ENCODE data around the gene GNB5. TPM values are rescaled to one million over a fixed set of nuclear protein-coding genes. Genes with fewer than 3 reads are reported as not detected.

Gene GNB5
- polyA plus RNA-seq, 1 donor from 2014 or later: 89.6 TPM

DNA sequence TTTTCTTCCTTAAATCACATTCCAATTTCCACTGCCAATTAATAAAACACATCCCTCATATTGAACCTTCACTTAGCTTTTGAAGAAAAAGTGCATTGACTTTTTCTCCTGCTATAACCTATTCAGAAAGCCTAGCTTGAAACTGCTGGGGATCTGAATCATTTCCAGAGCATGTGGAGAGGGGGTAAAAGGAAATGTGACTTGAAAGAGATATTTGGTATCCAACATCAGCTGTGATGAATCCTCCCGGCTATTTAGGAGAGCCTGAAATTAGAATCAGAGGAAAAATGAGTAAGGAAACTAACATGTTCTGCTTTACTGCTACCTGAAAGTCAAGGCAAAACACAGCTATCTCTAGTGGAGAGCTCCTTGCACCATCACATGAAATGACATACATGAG is 2.6 kb upstream of the GNB5 start:
- Histone ChIP-seq H3K9me3 (ENCODE audit: low read length) (no peaks in the 10 kb centered on the region), H3K4me3 (ENCODE audit: low read length) (no peak overlapping the region), H3K36me3 (ENCODE audit: insufficient read depth, low read length) (no peaks in the 10 kb centered on the region), H3K4me2 (ENCODE audit: low read length) (no peak overlapping the region), H3K27ac (ENCODE audit: low read length) (no peak overlapping the region), H4K20me1 (ENCODE audit: insufficient read depth) (no peaks in the 10 kb centered on the region), H2AFZ (ENCODE audit: low read depth, low read length) (no peak overlapping the region), H3K9ac (ENCODE audit: low read length) (no peak overlapping the region), H3F3A (ENCODE audit: insufficient read depth, low read length, poor library complexity, severe bottlenecking) (no peaks in the 10 kb centered on the region), H3K79me2 (replicated peaks; ENCODE audit: insufficient read depth, low read length) (no peaks in the 10 kb centered on the region), H3K9me2 (ENCODE audit: insufficient read depth, low read length) (no peaks in the 10 kb centered on the region), H3K27me3 (ENCODE audit: insufficient read depth, low read depth, low read length) (no peaks in the 10 kb centered on the region)
- no peak for TF ChIP-seq SMC3 (conservative IDR thresholded peaks at IDR 0.05; ENCODE audit: poor library complexity)
- TF ChIP-seq TAF1 (IDR thresholded peaks at IDR 0.05; ENCODE audit: low read depth): no peak
- TF ChIP-seq EP300 (conservative IDR thresholded peaks at IDR 0.05; ENCODE audit: poor library complexity, severe bottlenecking): no peak
- TF ChIP-seq CTCF (IDR thresholded peaks at IDR 0.05; ENCODE audit: poor library complexity, severe bottlenecking): no peak
- TF ChIP-seq EZH2 (IDR thresholded peaks at IDR 0.05; ENCODE audit: borderline replicate concordance, insufficient read depth, low read length, poor library complexity, severe bottlenecking): no peak
- TF ChIP-seq, protein P1, sequence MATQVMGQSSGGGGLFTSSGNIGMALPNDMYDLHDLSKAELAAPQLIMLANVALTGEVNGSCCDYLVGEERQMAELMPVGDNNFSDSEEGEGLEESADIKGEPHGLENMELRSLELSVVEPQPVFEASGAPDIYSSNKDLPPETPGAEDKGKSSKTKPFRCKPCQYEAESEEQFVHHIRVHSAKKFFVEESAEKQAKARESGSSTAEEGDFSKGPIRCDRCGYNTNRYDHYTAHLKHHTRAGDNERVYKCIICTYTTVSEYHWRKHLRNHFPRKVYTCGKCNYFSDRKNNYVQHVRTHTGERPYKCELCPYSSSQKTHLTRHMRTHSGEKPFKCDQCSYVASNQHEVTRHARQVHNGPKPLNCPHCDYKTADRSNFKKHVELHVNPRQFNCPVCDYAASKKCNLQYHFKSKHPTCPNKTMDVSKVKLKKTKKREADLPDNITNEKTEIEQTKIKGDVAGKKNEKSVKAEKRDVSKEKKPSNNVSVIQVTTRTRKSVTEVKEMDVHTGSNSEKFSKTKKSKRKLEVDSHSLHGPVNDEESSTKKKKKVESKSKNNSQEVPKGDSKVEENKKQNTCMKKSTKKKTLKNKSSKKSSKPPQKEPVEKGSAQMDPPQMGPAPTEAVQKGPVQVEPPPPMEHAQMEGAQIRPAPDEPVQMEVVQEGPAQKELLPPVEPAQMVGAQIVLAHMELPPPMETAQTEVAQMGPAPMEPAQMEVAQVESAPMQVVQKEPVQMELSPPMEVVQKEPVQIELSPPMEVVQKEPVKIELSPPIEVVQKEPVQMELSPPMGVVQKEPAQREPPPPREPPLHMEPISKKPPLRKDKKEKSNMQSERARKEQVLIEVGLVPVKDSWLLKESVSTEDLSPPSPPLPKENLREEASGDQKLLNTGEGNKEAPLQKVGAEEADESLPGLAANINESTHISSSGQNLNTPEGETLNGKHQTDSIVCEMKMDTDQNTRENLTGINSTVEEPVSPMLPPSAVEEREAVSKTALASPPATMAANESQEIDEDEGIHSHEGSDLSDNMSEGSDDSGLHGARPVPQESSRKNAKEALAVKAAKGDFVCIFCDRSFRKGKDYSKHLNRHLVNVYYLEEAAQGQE (IDR thresholded peaks at IDR 0.05; ENCODE audit: borderline replicate concordance): no peak
- no peak for TF ChIP-seq POLR2AphosphoS5 (IDR thresholded peaks at IDR 0.05)

DNA sequence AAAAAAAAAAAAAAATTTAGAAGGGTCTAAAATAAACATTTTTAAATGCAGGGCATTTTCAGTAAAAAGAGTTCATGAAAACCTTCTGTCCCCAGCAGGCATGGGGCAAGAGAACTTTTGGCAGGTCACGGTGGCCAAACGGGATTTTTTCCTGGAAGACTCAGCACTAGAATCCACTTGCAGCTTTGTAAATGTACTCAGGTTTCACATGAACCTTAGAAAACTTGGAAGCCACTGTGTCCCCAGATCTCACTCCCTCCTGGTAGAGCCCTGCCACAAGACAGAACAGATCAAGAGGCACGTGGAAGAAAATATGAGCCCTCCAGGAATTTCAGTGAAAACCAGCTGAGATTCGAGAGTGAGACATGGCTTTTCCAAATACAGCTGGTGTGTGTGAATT is 2.1 kb upstream of the GNB5 start:
- Histone ChIP-seq H3K9me3 (ENCODE audit: low read length) (no peaks in the 10 kb centered on the region), H3K9me2 (ENCODE audit: insufficient read depth, low read length) (no peaks in the 10 kb centered on the region), H3K36me3 (ENCODE audit: insufficient read depth, low read length) (no peaks in the 10 kb centered on the region), H3K79me2 (replicated peaks; ENCODE audit: insufficient read depth, low read length) (no peaks in the 10 kb centered on the region), H3K4me2 (ENCODE audit: low read length) (no peak overlapping the region), H3K4me3 (ENCODE audit: low read length) (no peak overlapping the region), H2AFZ (ENCODE audit: low read depth, low read length) (no peak overlapping the region), H3K9ac (ENCODE audit: low read length) (no peak overlapping the region), H3F3A (ENCODE audit: insufficient read depth, low read length, poor library complexity, severe bottlenecking) (no peaks in the 10 kb centered on the region), H4K20me1 (ENCODE audit: insufficient read depth) (no peaks in the 10 kb centered on the region), H3K27me3 (ENCODE audit: insufficient read depth, low read depth, low read length) (no peaks in the 10 kb centered on the region), H3K27ac (ENCODE audit: low read length) (no peak overlapping the region)
- TF ChIP-seq MXI1 (conservative IDR thresholded peaks at IDR 0.05; ENCODE audit: poor library complexity, severe bottlenecking) (no peak), TAF1 (IDR thresholded peaks at IDR 0.05; ENCODE audit: low read depth) (no peak), CTCF (IDR thresholded peaks at IDR 0.05; ENCODE audit: poor library complexity, severe bottlenecking) (no peak), SMC3 (conservative IDR thresholded peaks at IDR 0.05; ENCODE audit: poor library complexity) (no peak), POLR2AphosphoS5 (IDR thresholded peaks at IDR 0.05) (no peak), EP300 (conservative IDR thresholded peaks at IDR 0.05; ENCODE audit: poor library complexity, severe bottlenecking) (no peak), EZH2 (IDR thresholded peaks at IDR 0.05; ENCODE audit: borderline replicate concordance, insufficient read depth, low read length, poor library complexity, severe bottlenecking) (no peak)
- TF ChIP-seq, protein P1 (IDR thresholded peaks at IDR 0.05; ENCODE audit: borderline replicate concordance): no peak

Measured in neural cell (in vitro differentiated cells).